AG09309 (cell line): ENCODE measurements around the gene ATG4B.

Source experiments
- DNase-seq: peaks from one replicate; pipeline ENCODE4 v3.0.0-alpha.2; 2010; ENCODE audit warnings: low read depth
- H3K4me3 ChIP-seq: 2 replicates; pipeline ENCODE4 v1.5.1; 2011; ENCODE audit warnings: mild to moderate bottlenecking, low read depth, low read length, moderate library complexity; ENCODE audit not compliant: control insufficient read depth
- TF ChIP-seq, protein P1 (sequence below): IDR thresholded peaks from 2 replicates; pipeline ENCODE4 v1.5.1; 2011; ENCODE audit warnings: mild to moderate bottlenecking, low read depth, low read length, inconsistent platforms; ENCODE audit not compliant: insufficient read depth, control insufficient read depth; ENCODE audit errors: missing control alignments

Gene ATG4B

DNA sequence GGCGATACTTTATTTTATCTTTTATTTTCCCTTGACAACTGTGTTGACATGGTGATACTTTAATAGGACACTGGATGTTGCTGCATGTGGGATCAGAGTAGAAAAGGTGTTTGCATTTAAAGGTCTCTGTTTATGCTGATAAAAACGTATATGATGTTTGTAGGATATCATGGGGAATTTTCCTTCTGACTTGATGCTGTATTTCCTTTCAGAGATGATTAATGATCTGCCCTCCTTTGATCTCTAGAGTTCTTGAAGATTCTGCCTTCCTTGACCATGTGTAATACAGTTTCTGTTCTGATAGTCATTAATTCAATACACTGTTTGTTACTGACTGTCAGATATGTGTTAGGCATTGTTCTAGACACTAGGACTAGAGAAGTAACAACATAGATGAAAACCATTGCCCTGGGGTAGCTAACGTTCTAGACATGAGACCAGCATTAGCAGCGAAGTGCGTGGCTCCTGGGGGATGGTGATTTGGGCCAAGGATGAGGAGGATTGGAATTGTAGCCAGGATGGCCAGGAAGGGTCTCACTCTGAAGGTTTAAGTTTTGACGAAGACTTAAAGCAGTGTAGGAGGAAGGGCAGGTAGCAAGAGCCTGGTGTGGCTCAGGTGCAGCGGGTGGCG, 2.8 kb downstream of the ATG4B start:
- no peak overlapping the region for H3K4me3 ChIP-seq
- TF ChIP-seq, protein P1, sequence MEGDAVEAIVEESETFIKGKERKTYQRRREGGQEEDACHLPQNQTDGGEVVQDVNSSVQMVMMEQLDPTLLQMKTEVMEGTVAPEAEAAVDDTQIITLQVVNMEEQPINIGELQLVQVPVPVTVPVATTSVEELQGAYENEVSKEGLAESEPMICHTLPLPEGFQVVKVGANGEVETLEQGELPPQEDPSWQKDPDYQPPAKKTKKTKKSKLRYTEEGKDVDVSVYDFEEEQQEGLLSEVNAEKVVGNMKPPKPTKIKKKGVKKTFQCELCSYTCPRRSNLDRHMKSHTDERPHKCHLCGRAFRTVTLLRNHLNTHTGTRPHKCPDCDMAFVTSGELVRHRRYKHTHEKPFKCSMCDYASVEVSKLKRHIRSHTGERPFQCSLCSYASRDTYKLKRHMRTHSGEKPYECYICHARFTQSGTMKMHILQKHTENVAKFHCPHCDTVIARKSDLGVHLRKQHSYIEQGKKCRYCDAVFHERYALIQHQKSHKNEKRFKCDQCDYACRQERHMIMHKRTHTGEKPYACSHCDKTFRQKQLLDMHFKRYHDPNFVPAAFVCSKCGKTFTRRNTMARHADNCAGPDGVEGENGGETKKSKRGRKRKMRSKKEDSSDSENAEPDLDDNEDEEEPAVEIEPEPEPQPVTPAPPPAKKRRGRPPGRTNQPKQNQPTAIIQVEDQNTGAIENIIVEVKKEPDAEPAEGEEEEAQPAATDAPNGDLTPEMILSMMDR: no peak
- no peak for DNase-seq

DNA sequence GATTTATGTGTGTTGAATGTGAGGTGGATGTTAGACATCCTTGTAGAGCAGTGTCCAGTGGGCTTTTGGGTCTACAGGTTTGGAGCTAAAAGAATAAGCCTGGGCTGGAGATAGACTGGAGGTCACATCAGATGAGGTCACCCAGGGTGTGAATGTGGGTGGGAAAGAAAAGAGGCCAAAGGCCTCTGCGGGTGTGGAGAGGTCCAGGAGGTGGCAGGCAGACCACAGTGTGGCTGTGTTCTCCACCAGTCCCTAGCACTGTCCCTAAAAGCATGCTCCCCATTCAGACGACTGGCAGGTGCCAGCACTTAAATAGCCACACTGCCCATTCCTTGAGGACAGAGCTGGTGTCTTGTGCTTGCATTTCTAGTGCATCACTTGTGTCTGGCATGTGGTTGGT, 4.1 kb downstream of the ATG4B start:
- TF ChIP-seq, protein P1: no peak
- DNase-seq: no peak
- no peak overlapping the region for H3K4me3 ChIP-seq

DNA sequence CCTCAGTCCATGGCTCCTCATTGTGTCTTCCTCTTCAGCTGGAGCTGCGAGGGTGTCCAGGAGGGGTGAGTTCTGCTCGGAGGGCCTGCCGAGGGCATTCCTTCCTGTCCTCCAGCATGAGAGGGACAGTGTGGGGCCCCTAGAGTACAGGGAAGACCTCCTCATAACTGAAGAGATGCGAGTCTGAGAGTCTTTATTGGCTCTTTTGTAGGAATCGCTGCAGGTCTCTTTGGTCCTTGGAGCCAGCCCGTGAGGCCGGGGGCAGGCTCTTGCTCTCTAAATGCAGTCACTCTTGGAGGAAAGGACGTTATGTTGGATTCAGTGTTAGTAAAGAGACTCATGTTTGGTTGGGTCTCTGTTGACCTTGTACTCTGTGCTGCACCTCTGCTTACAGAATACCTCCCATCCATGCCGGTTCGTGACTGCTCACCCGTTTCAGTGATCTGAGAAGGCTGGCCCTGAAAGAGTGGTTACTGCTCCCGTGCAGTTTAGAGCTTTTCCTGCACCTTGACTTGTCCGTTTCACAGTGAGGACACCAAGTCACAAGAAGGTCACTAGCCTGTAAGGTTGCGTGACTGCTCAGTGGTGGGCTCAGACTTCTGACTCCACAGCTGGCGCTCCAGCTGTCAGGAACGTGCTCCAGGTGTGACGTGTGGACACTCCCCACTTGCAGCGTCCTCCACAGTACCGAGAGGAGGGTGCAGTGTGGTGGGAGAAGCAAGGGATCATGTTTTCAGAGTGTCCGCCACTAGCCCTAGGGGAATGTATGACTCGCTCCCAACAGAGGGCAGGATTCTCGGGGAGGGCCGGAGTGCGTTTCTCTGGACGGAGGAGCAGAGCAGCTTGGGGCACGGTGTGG, 7.8 kb downstream of the ATG4B start:
- no peak for DNase-seq
- no peak overlapping the region for H3K4me3 ChIP-seq
- TF ChIP-seq, protein P1: no peak

DNA sequence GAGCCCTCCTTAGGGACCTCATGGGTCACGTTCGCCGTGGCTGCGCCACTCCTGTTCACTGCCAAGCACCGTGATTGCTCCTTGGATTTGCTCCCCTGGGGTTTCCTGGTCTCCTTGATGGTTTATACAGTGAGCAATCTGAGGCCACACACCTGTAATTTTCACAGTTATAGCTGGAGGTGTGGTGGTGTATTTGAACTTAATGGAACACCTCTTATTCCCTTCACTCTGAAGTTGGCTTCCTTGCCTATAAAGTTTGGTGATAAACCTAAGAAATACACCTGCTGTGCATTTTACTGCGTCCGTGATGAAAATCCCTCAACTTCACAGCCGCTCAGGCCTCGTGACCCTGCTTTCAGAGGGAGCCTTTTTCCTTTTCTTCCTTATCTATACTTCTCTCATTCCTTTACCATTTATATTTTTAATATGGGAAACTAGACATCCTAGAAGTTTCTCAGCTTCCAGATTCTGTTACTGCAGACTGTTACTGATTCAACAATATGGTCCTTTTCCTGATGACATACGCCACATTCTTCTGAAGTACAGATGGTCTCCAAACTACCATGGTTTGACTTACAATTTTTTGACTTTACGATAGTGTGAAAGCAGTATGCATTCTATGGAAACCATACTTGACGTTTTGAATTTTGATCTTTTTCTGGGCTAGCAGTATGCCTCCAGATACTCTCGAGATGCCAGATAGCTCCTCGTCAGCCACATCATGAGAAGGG, 8.6 kb downstream of the ATG4B start:
- H3K4me3 ChIP-seq: no peak overlapping the region
- no peak for DNase-seq
- TF ChIP-seq, protein P1: no peak

DNA sequence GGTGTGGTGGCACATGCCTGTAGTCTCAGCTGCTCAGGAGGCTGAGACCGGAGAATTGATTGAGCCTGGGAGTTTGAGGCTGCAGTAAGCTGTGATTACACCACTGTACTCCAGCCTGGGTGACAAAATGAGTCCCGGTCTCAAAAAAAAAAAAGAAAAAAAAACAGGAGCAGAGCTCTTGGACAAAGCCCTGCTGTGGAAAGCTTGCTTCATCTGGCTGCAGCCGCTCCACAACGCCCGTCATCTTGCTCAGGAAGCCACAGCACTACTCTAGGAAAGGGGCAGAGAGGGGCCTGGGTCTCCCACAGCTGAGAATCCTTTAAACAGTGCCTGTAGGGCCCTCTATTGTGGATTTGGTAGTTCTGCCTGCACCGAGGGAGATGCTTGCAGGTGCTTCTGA, 11.0 kb downstream of the ATG4B start:
- TF ChIP-seq, protein P1: no peak
- no peak overlapping the region for H3K4me3 ChIP-seq
- DNase-seq: no peak

DNA sequence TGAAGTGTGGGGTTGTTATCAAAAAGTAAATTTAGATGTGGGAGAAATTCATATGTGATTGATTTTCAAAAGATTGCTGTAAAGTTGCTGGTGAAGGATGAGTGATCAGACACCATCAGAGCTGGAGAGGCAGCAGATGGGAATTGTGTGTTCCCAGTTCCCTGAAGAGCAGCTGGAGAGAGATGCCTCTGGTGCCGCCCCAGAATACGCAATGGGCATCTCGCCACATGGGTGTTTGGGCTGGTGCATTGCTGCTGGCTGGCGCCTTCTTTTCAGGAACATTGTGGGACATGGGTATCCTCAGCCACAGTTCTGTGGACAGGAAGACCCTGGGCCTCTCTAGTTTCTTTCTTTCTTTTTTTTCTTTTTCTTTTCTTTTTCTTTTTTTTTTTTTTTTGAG, 11.9 kb downstream of the ATG4B start:
- DNase-seq: no peak
- TF ChIP-seq, protein P1: no peak
- H3K4me3 ChIP-seq: no peak overlapping the region
